Measurements from ENCODE around the gene SNAPC1. TPM values are rescaled to one million over a fixed set of nuclear protein-coding genes. Genes with fewer than 3 reads are reported as not detected.

SNAPC1 gene
- total RNA-seq, 1 donor from 2014 or later = 27.8 TPM

GRCh38 chr14:61751475-61751989 is 10.7 kb upstream of the SNAPC1 start:
- no peak overlapping the region for H3K4me3 Mint-ChIP-seq
- no peaks in the 10 kb centered on the region for H3K27me3 ChIP-seq
- no peak overlapping the region for H3K4me3 ChIP-seq
- no peak for TF ChIP-seq EZH2phosphoT487 (IDR thresholded peaks at IDR 0.05)
- TF ChIP-seq CTCF (IDR thresholded peaks at IDR 0.05) = no peak
- no peak for TF ChIP-seq EZH2 (IDR thresholded peaks at IDR 0.05)
- H3K79me2 ChIP-seq (ENCODE audit: low read depth) = no peaks in the 10 kb centered on the region
- H3K9ac ChIP-seq = no peak overlapping the region
- H3K27ac Mint-ChIP-seq = no peak overlapping the region
- no peak overlapping the region for H3K27ac ChIP-seq
- H4K20me1 ChIP-seq (ENCODE audit: low read depth) = peaks cover 2% of the 10 kb centered on the region
- H3K27me3 Mint-ChIP-seq (ENCODE audit: insufficient read depth, low read depth) = no peaks in the 10 kb centered on the region
- H3K9me3 Mint-ChIP-seq = no peaks in the 10 kb centered on the region
- H3F3A ChIP-seq (ENCODE audit: low read depth) = peaks cover 40% of the 10 kb centered on the region
- H3K4me1 ChIP-seq = peaks cover 4% of the 10 kb centered on the region
- H3K4me1 Mint-ChIP-seq = peaks cover 4% of the 10 kb centered on the region
- peaks cover 13% of the 10 kb centered on the region for H3K36me3 Mint-ChIP-seq
- no peak overlapping the region for H2AFZ ChIP-seq (replicated peaks)
- DNase-seq (ENCODE audit: low spot score) = no peak
- H3K9me3 ChIP-seq (ENCODE audit: low read depth) = no peaks in the 10 kb centered on the region
- peaks cover 24% of the 10 kb centered on the region for H3K36me3 ChIP-seq
- no peak overlapping the region for H3K4me2 ChIP-seq

- no peaks in the 10 kb centered on the region for H3K79me2 ChIP-seq (ENCODE audit: low read depth)
- H3K27ac ChIP-seq = peak overlapping the region; percentile 29
- no peak for TF ChIP-seq EZH2 (IDR thresholded peaks at IDR 0.05)
- TF ChIP-seq CTCF (IDR thresholded peaks at IDR 0.05) = no peak
- TF ChIP-seq EZH2phosphoT487 (IDR thresholded peaks at IDR 0.05) = no peak
- Mint-ChIP-seq H3K4me3 (no peak overlapping the region), H3K36me3 (peaks cover 6% of the 10 kb centered on the region), H3K27ac (no peak overlapping the region), H3K4me1 (peaks cover 4% of the 10 kb centered on the region), H3K27me3 (ENCODE audit: insufficient read depth, low read depth) (no peaks in the 10 kb centered on the region), H3K9me3 (no peaks in the 10 kb centered on the region)
- peaks cover 17% of the 10 kb centered on the region for H3K36me3 ChIP-seq
- no peak overlapping the region for H3K9ac ChIP-seq
- H3F3A ChIP-seq (ENCODE audit: low read depth) = peaks cover 36% of the 10 kb centered on the region
- H4K20me1 ChIP-seq (ENCODE audit: low read depth) = no peaks in the 10 kb centered on the region
- no peak for DNase-seq (ENCODE audit: low spot score)
- no peak overlapping the region for H2AFZ ChIP-seq (replicated peaks)
- no peak overlapping the region for H3K4me2 ChIP-seq
- H3K27me3 ChIP-seq = no peaks in the 10 kb centered on the region
- no peaks in the 10 kb centered on the region for H3K9me3 ChIP-seq (ENCODE audit: low read depth)
- H3K4me3 ChIP-seq = no peak overlapping the region
- H3K4me1 ChIP-seq = peaks cover 4% of the 10 kb centered on the region
These were observed 9.6 kb upstream of the SNAPC1 start for GRCh38 chr14:61752626-61753025.

- Histone ChIP-seq H3K4me1 (peaks cover 4% of the 10 kb centered on the region), H4K20me1 (ENCODE audit: low read depth) (no peaks in the 10 kb centered on the region), H3K4me2 (no peak overlapping the region), H2AFZ (replicated peaks) (no peak overlapping the region), H3K36me3 (peaks cover 9% of the 10 kb centered on the region), H3K27me3 (no peaks in the 10 kb centered on the region), H3K4me3 (no peak overlapping the region), H3K79me2 (ENCODE audit: low read depth) (no peaks in the 10 kb centered on the region), H3F3A (ENCODE audit: low read depth) (peaks cover 29% of the 10 kb centered on the region), H3K27ac (no peak overlapping the region), H3K9me3 (ENCODE audit: low read depth) (no peaks in the 10 kb centered on the region), H3K9ac (no peak overlapping the region)
- peaks cover 4% of the 10 kb centered on the region for H3K4me1 Mint-ChIP-seq
- TF ChIP-seq CTCF (IDR thresholded peaks at IDR 0.05) (no peak), EZH2 (IDR thresholded peaks at IDR 0.05) (no peak), EZH2phosphoT487 (IDR thresholded peaks at IDR 0.05) (no peak)
- H3K27ac Mint-ChIP-seq = no peak overlapping the region
- no peaks in the 10 kb centered on the region for H3K9me3 Mint-ChIP-seq
- H3K36me3 Mint-ChIP-seq = peaks cover 6% of the 10 kb centered on the region
- no peak for DNase-seq (ENCODE audit: low spot score)
- no peaks in the 10 kb centered on the region for H3K27me3 Mint-ChIP-seq (ENCODE audit: insufficient read depth, low read depth)
- no peak overlapping the region for H3K4me3 Mint-ChIP-seq
These were observed 8.6 kb upstream of the SNAPC1 start for GRCh38 chr14:61753631-61754030.

Data from neural progenitor cell (in vitro differentiated cells).